RPMI7951 (cell line): ENCODE measurements around the gene PPP1R9A. TPM values are rescaled to one million over a fixed set of nuclear protein-coding genes. Genes with fewer than 3 reads are reported as not detected.

Source experiments
- DNase-seq: peaks from one replicate; pipeline ENCODE4 v3.0.0-alpha.2; 2012; ENCODE audit warnings: low read depth
- total RNA-seq: library from RNA; depleted of rRNA; stranded (reverse); fragments of >200 nt; shearing (Covaris generic); gene quantifications from 2 replicates; pipeline ENCODE4 v1.2.3, GENCODE V29; 2014

Gene PPP1R9A
- total RNA-seq, 1 experiment from 2014 or later = 0.12 TPM

DNA sequence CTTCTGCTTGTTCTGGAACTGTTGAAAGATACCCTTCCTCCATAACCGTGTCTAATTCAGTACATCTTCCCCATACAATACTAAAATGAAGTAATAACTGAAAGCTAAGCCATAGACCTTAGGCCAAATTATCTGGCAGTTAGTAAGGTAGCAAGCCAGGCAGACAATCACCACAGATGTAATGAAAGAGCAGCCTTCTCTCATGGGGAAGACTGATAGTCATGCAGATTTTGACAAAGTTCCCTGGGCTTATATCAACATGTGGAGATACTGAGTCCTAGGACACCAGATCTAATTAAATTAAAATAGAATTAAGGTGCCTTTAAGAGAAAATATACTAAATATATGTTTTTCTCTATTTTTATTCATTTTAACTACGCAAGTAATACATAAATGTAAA is 355.5 kb downstream of the PPP1R9A start:
- DNase-seq = no peak

- DNase-seq = no peak
These were observed 356.5 kb downstream of the PPP1R9A start for GRCh38 chr7:95263785-95264362.

GRCh38 chr7:95264363-95264891 is 357.0 kb downstream of the PPP1R9A start:
- peak; percentile 67 for DNase-seq

- DNase-seq = no peak
These were observed 358.2 kb downstream of the PPP1R9A start for GRCh38 chr7:95265634-95266033.

- no peak for DNase-seq
These were observed 360.4 kb downstream of the PPP1R9A start for GRCh38 chr7:95267754-95268153.

- no peak for DNase-seq
These were observed 362.2 kb downstream of the PPP1R9A start for GRCh38 chr7:95269640-95270039.

DNA sequence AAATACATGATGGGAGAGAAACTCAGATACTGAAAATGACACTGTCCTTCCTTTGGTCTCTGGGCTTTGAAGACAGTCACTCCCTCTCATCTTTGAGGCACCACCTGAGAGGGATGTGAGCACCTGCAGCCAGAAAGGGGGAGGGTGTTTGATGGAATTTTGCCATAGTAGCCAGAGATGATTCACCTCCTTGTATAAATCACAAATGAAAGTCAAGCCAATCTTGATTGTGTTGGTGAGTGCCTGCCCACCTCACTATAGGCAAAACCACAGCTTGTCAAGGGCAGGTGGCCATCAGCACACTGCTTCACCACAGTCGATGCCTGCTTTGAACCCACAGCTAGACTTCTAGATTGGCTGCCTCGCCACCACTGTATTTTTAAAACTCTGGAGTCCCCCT is 368.7 kb downstream of the PPP1R9A start:
- no peak for DNase-seq

- no peak for DNase-seq
These were observed 372.0 kb downstream of the PPP1R9A start for GRCh38 chr7:95279417-95279816.

DNA sequence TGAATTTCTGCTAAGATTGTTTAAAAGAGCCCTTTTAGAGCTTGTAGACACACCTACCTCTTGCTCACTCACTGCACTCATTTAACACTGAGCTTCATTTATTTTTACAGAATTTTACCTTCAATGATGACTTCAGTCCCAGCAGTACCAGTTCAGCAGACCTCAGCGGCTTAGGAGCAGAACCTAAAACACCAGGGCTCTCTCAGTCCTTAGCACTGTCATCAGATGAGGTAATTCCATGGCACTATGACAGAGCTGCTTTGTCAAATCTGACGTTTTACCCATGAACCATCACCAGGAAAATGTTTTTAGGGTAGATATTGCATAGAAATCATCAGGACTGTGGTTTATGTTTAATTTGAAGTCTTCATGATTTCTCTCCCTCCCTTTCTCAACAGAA is 378.7 kb downstream of the PPP1R9A start:
- DNase-seq = no peak

DNA sequence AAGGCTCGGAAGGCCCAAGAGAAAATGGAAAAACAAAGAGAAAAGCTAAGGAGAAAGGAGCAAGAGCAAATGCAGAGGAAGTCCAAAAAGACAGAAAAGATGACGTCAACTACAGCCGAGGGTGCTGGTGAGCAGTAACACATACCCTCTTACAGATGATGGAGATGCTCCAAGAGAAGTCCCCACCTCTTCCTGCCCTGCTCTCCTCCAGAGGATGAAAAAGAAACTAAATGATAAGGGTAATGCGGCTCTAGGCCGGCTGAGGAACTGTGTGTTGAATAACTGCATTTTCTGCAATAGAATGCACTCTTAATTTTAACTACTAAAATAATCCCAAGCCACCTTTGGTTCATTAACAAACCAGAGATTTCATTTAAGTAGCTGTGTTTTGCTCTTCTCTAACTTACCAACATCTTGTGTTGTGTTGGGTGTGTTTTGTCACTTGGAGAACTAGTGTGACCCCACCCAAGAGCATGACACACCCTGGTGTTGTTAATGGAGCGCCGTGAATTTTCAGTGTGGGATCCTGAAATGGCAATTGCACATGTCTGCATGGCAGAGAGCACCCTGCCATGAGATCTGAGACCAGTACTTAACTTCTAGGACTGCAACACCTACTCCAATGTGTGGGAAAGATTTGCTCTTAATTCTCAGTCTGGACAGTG is 382.9 kb downstream of the PPP1R9A start:
- DNase-seq = no peak

GRCh38 chr7:95295397-95295796 is 388.0 kb downstream of the PPP1R9A start:
- DNase-seq = no peak

DNA sequence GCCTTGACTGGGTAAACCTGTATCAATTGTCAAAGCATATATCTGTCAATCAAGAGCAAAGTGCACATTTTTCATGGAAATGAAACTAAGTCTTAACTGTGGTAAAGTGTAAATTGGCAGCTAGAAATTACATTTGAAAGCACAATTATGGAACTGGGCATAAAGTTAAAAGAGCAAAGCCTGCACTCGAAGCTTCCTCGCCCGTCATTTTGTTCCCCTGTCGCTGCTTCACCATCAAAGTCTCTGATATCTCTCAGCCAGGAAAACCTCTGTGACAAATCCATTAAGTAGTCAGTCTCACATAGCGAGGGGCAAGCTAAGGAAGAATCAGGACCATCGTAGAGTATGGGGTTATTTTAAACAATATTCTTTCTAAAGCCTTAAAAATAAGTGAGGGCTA is 389.1 kb downstream of the PPP1R9A start:
- no peak for DNase-seq

DNA sequence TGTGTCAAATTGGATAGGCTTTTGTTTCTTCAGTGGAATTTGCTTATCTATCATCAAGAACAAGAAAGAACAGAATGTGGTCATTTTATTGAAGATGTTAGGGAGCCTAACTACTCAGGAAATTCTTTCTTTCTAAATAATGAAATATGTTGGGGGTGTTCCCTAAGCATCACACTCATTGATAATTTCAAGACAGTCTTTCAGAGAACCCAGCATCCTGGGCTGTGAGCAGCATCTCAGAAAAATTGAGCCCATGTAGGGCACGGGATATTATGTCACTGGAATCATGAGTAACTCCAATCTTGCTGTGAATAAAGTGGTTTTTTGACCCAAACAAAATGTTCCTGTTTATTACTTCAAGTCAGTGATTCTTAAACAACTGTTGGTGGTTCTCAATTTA is 389.6 kb downstream of the PPP1R9A start:
- DNase-seq = no peak

GRCh38 chr7:95298091-95298490 is 390.7 kb downstream of the PPP1R9A start:
- DNase-seq = no peak

DNA sequence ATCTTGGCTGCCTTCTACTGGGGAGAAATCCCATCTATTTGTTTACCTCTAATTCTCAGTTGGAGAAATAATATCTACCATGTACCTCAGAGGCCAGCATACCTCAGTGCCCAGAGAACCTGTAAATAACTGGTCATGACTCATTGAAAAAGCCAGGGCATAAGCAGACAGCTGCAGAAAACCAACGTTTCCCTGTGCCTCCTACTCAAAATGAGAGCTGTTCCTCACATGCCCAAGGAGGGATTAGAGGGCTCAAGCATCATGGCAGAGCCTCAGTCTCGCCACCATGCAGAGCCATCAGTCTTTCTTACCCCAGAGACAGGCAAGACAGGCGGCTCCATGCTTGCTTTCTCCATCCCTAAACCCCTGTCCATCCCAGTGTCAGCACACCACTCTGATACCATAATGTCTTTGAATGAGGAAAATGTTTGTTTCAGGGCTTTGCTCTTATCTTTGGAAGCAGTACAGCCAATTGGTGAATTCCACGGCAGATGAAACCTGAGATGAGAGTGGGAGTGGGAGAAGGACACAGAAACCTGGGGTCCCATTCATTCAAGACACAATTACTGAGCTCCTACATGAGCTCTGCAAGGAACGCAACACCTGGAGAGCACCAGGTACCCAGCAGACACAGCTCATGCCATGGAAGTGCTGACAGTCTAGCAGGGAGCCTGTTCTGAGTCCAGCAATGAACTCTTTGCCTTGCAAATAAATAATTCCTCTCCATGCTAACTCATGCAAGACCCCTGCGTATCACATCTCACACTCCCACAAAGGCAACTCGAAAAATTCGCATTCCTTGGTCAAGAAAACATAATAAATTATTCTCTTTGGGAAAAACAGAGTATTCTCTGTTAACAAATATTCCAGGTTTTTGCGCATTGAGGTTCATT is 395.9 kb downstream of the PPP1R9A start:
- no peak for DNase-seq

DNA sequence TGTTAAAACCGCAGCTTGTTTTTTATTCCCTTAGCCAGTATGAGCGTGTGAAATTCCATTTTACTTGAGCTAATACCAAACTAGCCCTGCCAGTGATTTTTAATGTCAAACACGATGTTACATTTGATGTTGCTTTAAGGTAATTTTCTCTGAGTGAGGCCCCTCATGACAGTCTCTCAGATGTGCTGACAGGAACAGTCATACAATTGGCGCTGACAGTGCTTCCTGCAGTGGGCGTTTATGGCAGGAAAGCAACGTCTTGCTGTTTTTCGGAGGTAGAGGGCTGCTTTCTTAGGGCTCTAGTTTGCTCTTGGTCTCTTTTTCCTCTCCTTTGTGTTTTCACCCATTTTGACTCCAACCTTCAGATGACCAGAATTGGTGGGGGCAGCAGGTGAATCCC is 397.6 kb downstream of the PPP1R9A start:
- DNase-seq = no peak

DNA sequence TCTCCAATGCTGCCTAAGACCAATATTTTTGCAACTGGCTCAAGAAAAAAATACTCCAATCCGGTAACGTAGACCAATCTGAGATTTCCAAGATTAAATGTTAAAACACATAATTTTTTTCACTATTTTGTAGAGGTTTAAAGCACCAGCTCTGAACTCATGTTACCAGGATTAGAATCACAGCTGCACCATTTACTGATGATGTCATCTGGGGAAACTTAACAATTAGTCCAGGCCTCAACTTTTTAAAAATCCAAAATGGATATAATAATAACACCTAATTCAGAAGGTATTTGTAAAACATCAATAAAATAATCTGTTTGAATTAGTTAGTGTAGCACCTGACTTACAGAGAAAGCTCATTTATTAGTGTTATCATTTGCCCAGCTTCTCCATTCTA is 402.6 kb downstream of the PPP1R9A start:
- DNase-seq = no peak

GRCh38 chr7:95311389-95311788 is 404.0 kb downstream of the PPP1R9A start:
- no peak for DNase-seq

DNA sequence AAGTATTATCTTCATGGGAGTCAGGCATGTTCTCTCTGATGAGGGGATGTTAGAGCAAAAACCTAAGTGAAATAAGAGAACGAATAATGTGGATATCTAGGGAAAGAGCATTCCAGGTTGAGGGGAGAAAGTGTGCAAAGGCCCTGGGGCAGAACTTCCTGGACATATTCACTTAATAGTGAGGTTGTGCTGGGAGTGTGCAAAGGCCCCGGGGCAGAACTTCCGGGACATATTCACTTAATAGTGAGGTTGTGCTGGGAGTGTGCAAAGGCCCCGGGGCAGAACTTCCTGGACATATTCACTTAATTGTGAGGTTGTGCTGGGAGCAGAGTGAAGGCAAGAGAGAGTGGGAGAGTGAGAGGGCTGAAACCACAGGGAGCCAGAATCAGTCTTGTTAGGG is 405.2 kb downstream of the PPP1R9A start:
- DNase-seq = no peak

DNA sequence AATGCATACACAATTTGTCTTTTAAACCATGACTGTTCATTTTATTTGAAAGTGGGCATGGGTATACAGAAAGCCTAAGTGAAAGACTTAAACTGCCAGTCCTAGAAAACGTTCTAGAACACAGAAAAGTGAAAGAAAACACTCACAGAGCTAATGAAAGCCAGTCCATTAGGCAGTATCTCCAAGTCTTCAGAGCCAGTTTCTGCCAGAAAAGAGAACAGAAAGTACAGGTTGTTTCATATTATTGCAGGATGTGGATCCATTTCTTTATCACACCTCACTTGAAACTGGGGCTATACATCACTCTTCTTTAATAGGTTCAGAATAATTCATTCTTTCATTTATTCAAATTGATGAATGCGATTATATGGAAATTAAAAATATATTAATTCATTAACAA is 409.2 kb downstream of the PPP1R9A start:
- no peak for DNase-seq

DNA sequence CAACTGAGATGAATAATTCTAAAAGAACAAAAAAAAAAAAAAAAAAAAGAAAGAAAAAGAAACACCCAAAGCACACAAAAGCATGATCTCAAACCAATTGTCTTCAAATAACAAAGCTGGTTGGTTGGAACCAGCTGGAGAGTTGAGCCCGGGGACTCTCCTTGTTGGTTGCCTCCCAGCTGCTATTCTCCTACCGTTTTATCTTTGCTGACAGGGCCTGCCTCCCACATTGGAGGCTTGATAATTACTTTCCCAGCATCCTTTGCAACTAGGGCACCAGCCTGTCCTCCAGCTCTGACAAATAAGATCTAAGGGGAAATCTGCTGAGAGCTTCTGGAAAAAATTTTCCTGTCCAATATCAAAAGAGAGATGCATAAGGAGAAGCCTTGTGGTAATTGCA is 410.2 kb downstream of the PPP1R9A start:
- no peak for DNase-seq

DNA sequence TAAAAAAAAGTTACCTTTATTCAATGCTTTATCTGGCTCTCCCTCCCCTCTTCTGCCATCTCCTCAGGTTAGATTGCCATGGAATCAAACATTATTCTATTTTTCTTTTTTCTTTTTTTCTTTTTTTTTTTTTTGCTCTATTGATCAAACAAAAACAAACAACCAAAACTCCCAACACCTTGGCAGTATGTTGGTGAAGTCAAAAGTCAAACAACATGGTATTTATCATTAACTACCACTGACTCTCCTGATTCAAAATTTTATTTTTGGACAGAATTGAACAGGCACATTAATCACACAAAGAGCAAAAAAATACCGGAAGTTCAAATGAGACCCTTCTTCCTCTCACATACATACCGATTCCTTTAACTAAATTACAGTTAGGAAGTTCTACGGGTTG is 410.6 kb downstream of the PPP1R9A start:
- no peak for DNase-seq
